Testis (tissue), 3 donors: ENCODE data around the gene PYY. TPM values are rescaled to one million over a fixed set of nuclear protein-coding genes. Genes with fewer than 3 reads are reported as not detected.

Experiments
- DNase-seq: peaks from one replicate; pipeline ENCODE4 v3.0.0-alpha.2; 2019
- H3K27ac ChIP-seq, 2 donors: fragments of 200-600 bp; sonication (generic); one replicate each; pipeline ENCODE4 v1.5.1; 2019
- H3K27me3 ChIP-seq: fragments of 200-600 bp; sonication (generic); one replicate; pipeline ENCODE4 v1.5.1; 2019
- H3K36me3 ChIP-seq: fragments of 200-600 bp; sonication (generic); one replicate; pipeline ENCODE4 v1.5.1; 2017; ENCODE audit warnings: low read depth; ENCODE audit errors: missing control alignments
- H3K4me1 ChIP-seq: fragments of 200-600 bp; sonication (generic); one replicate; pipeline ENCODE4 v1.5.1; 2019
- H3K4me3 ChIP-seq, 2 donors: fragments of 200-600 bp; sonication (generic); one replicate each; pipeline ENCODE4 v1.5.1; 2017 to 2019
- H3K9me3 ChIP-seq: fragments of 200-600 bp; sonication (generic); one replicate; pipeline ENCODE4 v1.5.1; 2017
- POLR2A ChIP-seq: fragments of 450-650 bp; IDR thresholded peaks from one replicate; pipeline ENCODE4 v1.6.1; 2017; ENCODE audit warnings: antibody characterized with exemption, mild to moderate bottlenecking, moderate library complexity
- WGBS, 2 donors: methylation state at CpG; one replicate each; pipeline ENCODE4 v1.1.5; 2018; 5-methylcytosine and 5-hydroxymethylcytosine counted together
- intact Hi-C: fragments of 100-400 bp; cut with DNase I; formaldehyde crosslinking; loops from one replicate; pipeline ENCODE4 v1.15.1; 2023; ENCODE audit warnings: low total_unique reads
- polyA plus RNA-seq: library from polyadenylated mRNA; stranded (reverse); fragments of 350-450 nt; fragmentation: Illumina TruSeq; extraction: RNeasy Lipid Tissue Mini Kit (QIAGEN cat#74804); gene quantifications from one replicate; pipeline ENCODE4 v1.2.3, GENCODE V29; 2014; ENCODE audit warnings: low read depth, low replicate concordance; ENCODE audit not compliant: insufficient read depth
- total RNA-seq, 2 donors: library from RNA; depleted of rRNA; stranded (reverse); fragments of >200 nt; gene quantifications; one replicate each; pipeline ENCODE4 v1.2.3, GENCODE V29; 2016
- TF ChIP-seq, protein P1 (sequence below), 3 experiments: fragments of 450-650 bp in 2 of 3; fragments of 200-600 bp in 1 of 3; sonication (generic) in 1 of 3; IDR thresholded peaks; one replicate each; pipeline ENCODE4 v1.5.1; 2016 to 2019; ENCODE audit warnings: antibody characterized with exemption in 3 of 3, mild to moderate bottlenecking in 2 of 3, moderate library complexity in 1 of 3

Gene PYY
- total and polyA plus RNA-seq, 3 donors from 2014 or later, result 0.37 to 1.5 TPM; not detected in 1

GRCh38 chr17:43951750-43952149 lies 2.0 kb downstream of the PYY start:
- no peak overlapping the region for H3K4me3 ChIP-seq
- no peak for TF ChIP-seq POLR2A
- no peaks in the 10 kb centered on the region for H3K36me3 ChIP-seq
- 18 to 44% methylated on average over 4 of the region's 4 CpGs for WGBS, 2 donors
- no peaks in the 10 kb centered on the region for H3K9me3 ChIP-seq
- no peak for DNase-seq
- no peaks in the 10 kb centered on the region for H3K27me3 ChIP-seq
- H3K4me1 ChIP-seq, result peaks cover 4% of the 10 kb centered on the region
- no peak overlapping the region for H3K27ac ChIP-seq
- intact Hi-C loops, result no loop called here

- Histone ChIP-seq H3K27ac (no peak overlapping the region), H3K4me3 (no peak overlapping the region), H3K4me1 (peaks cover 4% of the 10 kb centered on the region), H3K36me3 (no peaks in the 10 kb centered on the region), H3K27me3 (no peaks in the 10 kb centered on the region), H3K9me3 (no peaks in the 10 kb centered on the region)
- intact Hi-C loops, result no loop called here
- TF ChIP-seq POLR2A, result no peak
- TF ChIP-seq, protein P1, sequence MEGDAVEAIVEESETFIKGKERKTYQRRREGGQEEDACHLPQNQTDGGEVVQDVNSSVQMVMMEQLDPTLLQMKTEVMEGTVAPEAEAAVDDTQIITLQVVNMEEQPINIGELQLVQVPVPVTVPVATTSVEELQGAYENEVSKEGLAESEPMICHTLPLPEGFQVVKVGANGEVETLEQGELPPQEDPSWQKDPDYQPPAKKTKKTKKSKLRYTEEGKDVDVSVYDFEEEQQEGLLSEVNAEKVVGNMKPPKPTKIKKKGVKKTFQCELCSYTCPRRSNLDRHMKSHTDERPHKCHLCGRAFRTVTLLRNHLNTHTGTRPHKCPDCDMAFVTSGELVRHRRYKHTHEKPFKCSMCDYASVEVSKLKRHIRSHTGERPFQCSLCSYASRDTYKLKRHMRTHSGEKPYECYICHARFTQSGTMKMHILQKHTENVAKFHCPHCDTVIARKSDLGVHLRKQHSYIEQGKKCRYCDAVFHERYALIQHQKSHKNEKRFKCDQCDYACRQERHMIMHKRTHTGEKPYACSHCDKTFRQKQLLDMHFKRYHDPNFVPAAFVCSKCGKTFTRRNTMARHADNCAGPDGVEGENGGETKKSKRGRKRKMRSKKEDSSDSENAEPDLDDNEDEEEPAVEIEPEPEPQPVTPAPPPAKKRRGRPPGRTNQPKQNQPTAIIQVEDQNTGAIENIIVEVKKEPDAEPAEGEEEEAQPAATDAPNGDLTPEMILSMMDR (IDR thresholded peaks at IDR 0.05), result no peak
- 80 to 98% methylated on average over 2 of the region's 2 CpGs for WGBS, 2 donors
- no peak for DNase-seq
Observed at GRCh38 chr17:43950554-43950953, 3.2 kb downstream of the PYY start.

GRCh38 chr17:43949781-43950180 lies 4.0 kb downstream of the PYY start:
- H3K4me3 ChIP-seq, result no peak overlapping the region
- H3K9me3 ChIP-seq, result no peaks in the 10 kb centered on the region
- TF ChIP-seq POLR2A, result no peak
- TF ChIP-seq, protein P1 (IDR thresholded peaks at IDR 0.05), result no peak
- intact Hi-C loops, result no loop called here
- no peaks in the 10 kb centered on the region for H3K36me3 ChIP-seq
- DNase-seq, result no peak
- H3K27me3 ChIP-seq, result no peaks in the 10 kb centered on the region
- 80 to 87% methylated on average over 4 of the region's 4 CpGs for WGBS, 2 donors
- H3K4me1 ChIP-seq, result peaks cover 4% of the 10 kb centered on the region
- no peak overlapping the region for H3K27ac ChIP-seq

- WGBS, 2 donors, result 65 to 70% methylated on average over 4 of the region's 4 CpGs
- no peaks in the 10 kb centered on the region for H3K36me3 ChIP-seq
- no peaks in the 10 kb centered on the region for H3K27me3 ChIP-seq
- intact Hi-C loops, result no loop called here
- H3K4me1 ChIP-seq, result no peaks in the 10 kb centered on the region
- H3K27ac ChIP-seq, result no peak overlapping the region
- H3K4me3 ChIP-seq, result no peak overlapping the region
- TF ChIP-seq POLR2A, result no peak
- TF ChIP-seq, protein P1 (IDR thresholded peaks at IDR 0.05), result no peak
- DNase-seq, result no peak
- no peaks in the 10 kb centered on the region for H3K9me3 ChIP-seq
Observed at GRCh38 chr17:43946781-43947180, 7.0 kb downstream of the PYY start.

- Histone ChIP-seq H3K27ac (no peak overlapping the region), H3K4me3 (no peak overlapping the region), H3K9me3 (no peaks in the 10 kb centered on the region), H3K36me3 (no peaks in the 10 kb centered on the region), H3K4me1 (no peaks in the 10 kb centered on the region), H3K27me3 (no peaks in the 10 kb centered on the region)
- DNase-seq, result no peak
- 87 to 91% methylated on average over 12 of the region's 12 CpGs for WGBS, 2 donors
- intact Hi-C loops, result no loop called here
- TF ChIP-seq POLR2A, result no peak
- TF ChIP-seq, protein P1 (IDR thresholded peaks at IDR 0.05), result no peak
Observed at GRCh38 chr17:43945074-43945829, 8.5 kb downstream of the PYY start.
